Posterior cingulate gyrus (tissue), 11 donors: ENCODE measurements around the gene DOCK4.
A peak's percentile ranks its signal among the peaks of the same experiment; 100 is the strongest.

ENCODE experiments used
- DNase-seq, 10 donors: peaks; one replicate each; pipeline versions ENCODE4 v3.0.0 to v3.0.0-alpha.2; 2020 to 2021; ENCODE audit warnings: mixed read lengths in 3 of 10
- intact Hi-C: fragments of 100-400 bp; cut with DNase I; formaldehyde crosslinking; loops from one replicate; pipeline ENCODE4 v1.15.1; 2023

Gene DOCK4

GRCh38 chr7:112193915-112194502 is 12.2 kb downstream of the DOCK4 start:
- DNase-seq: no peak
- intact Hi-C loops: no loop called here

GRCh38 chr7:112192236-112193154 is 13.7 kb downstream of the DOCK4 start:
- intact Hi-C loops: no loop called here

GRCh38 chr7:112190120-112190519 is 16.1 kb downstream of the DOCK4 start:
- no peak for DNase-seq
- intact Hi-C loops: no loop called here

More at GRCh38 chr7:112192236-112193154, 13.7 kb downstream of the DOCK4 start:
- no peak for DNase-seq

- intact Hi-C loops: no loop called here
Observed at GRCh38 chr7:112189691-112190090, 16.5 kb downstream of the DOCK4 start.

GRCh38 chr7:112188257-112188656 is 17.9 kb downstream of the DOCK4 start:
- DNase-seq: no peak
- intact Hi-C loops: no loop called here

More at GRCh38 chr7:112189691-112190090, 16.5 kb downstream of the DOCK4 start:
- no peak for DNase-seq

GRCh38 chr7:112186300-112186699 is 19.9 kb downstream of the DOCK4 start:
- DNase-seq: no peak
- intact Hi-C loops: no loop called here

- DNase-seq: peak in 2 of 10 donors; percentile 28 to 84
- intact Hi-C loops: no loop called here
Observed at GRCh38 chr7:112185005-112185834, 21.0 kb downstream of the DOCK4 start.

- peak in 4 of 10 donors; percentile 19 to 83 (median 48) for DNase-seq
- intact Hi-C loops: no loop called here
Observed at GRCh38 chr7:112184455-112184854, 21.7 kb downstream of the DOCK4 start.

- DNase-seq: no peak
- intact Hi-C loops: no loop called here
Observed at GRCh38 chr7:112183266-112183665, 22.9 kb downstream of the DOCK4 start.

GRCh38 chr7:112182749-112183148 is 23.4 kb downstream of the DOCK4 start:
- intact Hi-C loops: no loop called here

GRCh38 chr7:112180223-112180622 is 26.0 kb downstream of the DOCK4 start:
- no peak for DNase-seq
- intact Hi-C loops: no loop called here

More at GRCh38 chr7:112182749-112183148, 23.4 kb downstream of the DOCK4 start:
- peak; percentile 61 to 97 (median 78) for DNase-seq

- DNase-seq: no peak
- intact Hi-C loops: no loop called here
Observed at GRCh38 chr7:112176693-112177415, 29.3 kb downstream of the DOCK4 start.

GRCh38 chr7:112176241-112176640 is 30.0 kb downstream of the DOCK4 start:
- intact Hi-C loops: no loop called here
- no peak for DNase-seq

GRCh38 chr7:112174192-112174591 is 32.0 kb downstream of the DOCK4 start:
- intact Hi-C loops: no loop called here

GRCh38 chr7:112173568-112173905 is 32.7 kb downstream of the DOCK4 start:
- DNase-seq: no peak
- intact Hi-C loops: no loop called here

More at GRCh38 chr7:112174192-112174591, 32.0 kb downstream of the DOCK4 start:
- no peak for DNase-seq

- intact Hi-C loops: no loop called here
- no peak for DNase-seq
Observed at GRCh38 chr7:112172870-112173567, 33.2 kb downstream of the DOCK4 start.

GRCh38 chr7:112171673-112172072 is 34.5 kb downstream of the DOCK4 start:
- no peak for DNase-seq
- intact Hi-C loops: no loop called here

- DNase-seq: no peak
- intact Hi-C loops: no loop called here
Observed at GRCh38 chr7:112168915-112169314, 37.3 kb downstream of the DOCK4 start.

- peak in 1 of 10 donors; percentile 78 for DNase-seq
- intact Hi-C loops: no loop called here
Observed at GRCh38 chr7:112167147-112167546, 39.1 kb downstream of the DOCK4 start.
